ENCODE data around the gene FSIP1.

FSIP1 gene

GRCh38 chr15:39669241-39669640, 113.4 kb downstream of the FSIP1 start:
- in situ Hi-C loops (cut with MboI; ENCODE audit: low sequenced_read_pairs, unreplicated experiment), result no loop called here
- TF ChIP-seq CTCF (IDR thresholded peaks at IDR 0.05; ENCODE audit: borderline replicate concordance, control extremely low read depth, extremely low read depth, insufficient read depth, missing control alignments), result no peak
- DNase-seq (ENCODE audit: low spot score), result no peak

GRCh38 chr15:39668457-39668856, 114.2 kb downstream of the FSIP1 start:
- no peak for DNase-seq (ENCODE audit: low spot score)
- in situ Hi-C loops (cut with MboI; ENCODE audit: low sequenced_read_pairs, unreplicated experiment), result no loop called here
- no peak for TF ChIP-seq CTCF (IDR thresholded peaks at IDR 0.05; ENCODE audit: borderline replicate concordance, control extremely low read depth, extremely low read depth, insufficient read depth, missing control alignments)

GRCh38 chr15:39667382-39668127, 115.1 kb downstream of the FSIP1 start:
- no peak for TF ChIP-seq CTCF (IDR thresholded peaks at IDR 0.05; ENCODE audit: borderline replicate concordance, control extremely low read depth, extremely low read depth, insufficient read depth, missing control alignments)
- DNase-seq (ENCODE audit: low spot score), result no peak
- in situ Hi-C loops (cut with MboI; ENCODE audit: low sequenced_read_pairs, unreplicated experiment), result no loop called here

- no peak for TF ChIP-seq CTCF (IDR thresholded peaks at IDR 0.05; ENCODE audit: borderline replicate concordance, control extremely low read depth, extremely low read depth, insufficient read depth, missing control alignments)
- DNase-seq (ENCODE audit: low spot score), result no peak
Measured at GRCh38 chr15:39666677-39667076, 116.0 kb downstream of the FSIP1 start.

GRCh38 chr15:39665629-39666250, 116.9 kb downstream of the FSIP1 start:
- DNase-seq (ENCODE audit: low spot score), result no peak
- TF ChIP-seq CTCF (IDR thresholded peaks at IDR 0.05; ENCODE audit: borderline replicate concordance, control extremely low read depth, extremely low read depth, insufficient read depth, missing control alignments), result no peak
- in situ Hi-C loops (cut with MboI; ENCODE audit: low sequenced_read_pairs, unreplicated experiment), result no loop called here

More at GRCh38 chr15:39666677-39667076, 116.0 kb downstream of the FSIP1 start:
- in situ Hi-C loops (cut with MboI; ENCODE audit: low sequenced_read_pairs, unreplicated experiment), result no loop called here

- no peak for TF ChIP-seq CTCF (IDR thresholded peaks at IDR 0.05; ENCODE audit: borderline replicate concordance, control extremely low read depth, extremely low read depth, insufficient read depth, missing control alignments)
- in situ Hi-C loops (cut with MboI; ENCODE audit: low sequenced_read_pairs, unreplicated experiment), result no loop called here
- no peak for DNase-seq (ENCODE audit: low spot score)
Measured at GRCh38 chr15:39663704-39664250, 118.9 kb downstream of the FSIP1 start.
